B cell (primary cell): ENCODE data around the gene SPA17.

ENCODE experiments used
- CTCF ChIP-seq: fragments of 200-600 bp; IDR thresholded peaks from one replicate; pipeline ENCODE4 v1.8.0; 2022; ENCODE audit warnings: antibody characterized with exemption, mild to moderate bottlenecking
- EZH2 ChIP-seq: IDR thresholded peaks from 2 replicates; pipeline ENCODE4 v1.6.1; 2012; ENCODE audit warnings: borderline replicate concordance, low read depth, mild to moderate bottlenecking, moderate library complexity, low read length; ENCODE audit not compliant: insufficient read depth, poor library complexity, severe bottlenecking

- TF ChIP-seq CTCF (no peak), EZH2 (no peak)
Measured at GRCh38 chr11:124736736-124737135, 63.0 kb downstream of the SPA17 start.
